ENCODE measurements around the gene UBE2O. TPM values are rescaled to one million over a fixed set of nuclear protein-coding genes. Genes with fewer than 3 reads are reported as not detected.
A peak's percentile ranks its signal among the peaks of the same experiment; 100 is the strongest.

Gene UBE2O
- total and polyA plus RNA-seq, 2 donors from 2014 or later = 5.5 to 21.3 TPM

DNA sequence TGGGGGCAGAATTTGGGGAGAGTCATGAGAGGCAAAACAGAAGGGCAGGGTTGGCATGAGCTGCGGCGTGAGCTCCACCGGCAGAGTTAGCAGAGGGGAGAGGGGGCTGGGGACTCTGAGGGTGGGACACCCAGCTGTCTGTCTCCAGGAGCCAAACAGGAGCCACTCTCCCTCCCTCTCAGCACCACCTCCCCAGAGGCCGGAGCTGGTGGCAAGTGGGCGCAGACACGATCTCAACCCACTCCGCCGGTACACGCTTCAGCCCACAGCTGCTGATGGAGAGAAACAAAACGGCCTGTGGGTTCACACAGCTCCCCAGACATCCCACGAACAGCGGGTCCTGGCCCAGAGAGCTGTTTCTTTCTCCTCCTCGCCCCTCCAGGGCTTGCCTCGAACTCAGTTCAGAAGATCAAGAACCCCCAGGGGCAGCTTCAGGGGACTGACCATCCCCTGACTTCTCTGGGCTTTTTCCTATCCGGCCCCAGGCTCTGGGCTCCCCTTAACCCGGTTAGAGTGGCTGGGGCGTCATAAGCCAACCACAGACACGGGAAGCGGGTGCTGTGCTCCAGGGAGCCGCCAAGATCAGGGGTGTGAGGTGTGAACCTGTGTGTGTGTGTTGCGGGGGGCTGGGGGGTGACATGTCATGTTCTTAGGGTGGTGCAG lies 40.7 kb upstream of the UBE2O start:
- Histone ChIP-seq H3K9ac (ENCODE audit: low read length in 3 of 3) (no peak overlapping the region), H3K4me1 (ENCODE audit: control insufficient read depth in 2 of 3, insufficient read depth in 2 of 3, low read depth in 1 of 3, low read length in 3 of 3) (peaks cover 0 to 29% (median 14%) of the 10 kb centered on the region in 3 donors), H3K36me3 (ENCODE audit: control insufficient read depth in 2 of 3, insufficient read depth in 3 of 3, low read length in 3 of 3) (no peaks in the 10 kb centered on the region), H3K27me3 (ENCODE audit: control insufficient read depth, insufficient read depth, low read length) (no peaks in the 10 kb centered on the region), H3K4me3 (ENCODE audit: low read length in 3 of 3) (peak overlapping the region in 1 of 3 donors; percentile 25), H3K27ac (ENCODE audit: low read depth in 2 of 2, low read length in 2 of 2) (peak overlapping the region in 1 of 2 donors; percentile 75), H3K9me3 (ENCODE audit: control insufficient read depth in 2 of 3, insufficient read depth in 1 of 3, low read length in 3 of 3) (no peaks in the 10 kb centered on the region)
- FAIRE-seq = no peak
- TF ChIP-seq CTCF (IDR thresholded peaks at IDR 0.05; ENCODE audit: borderline replicate concordance, extremely low read depth, insufficient read depth) = no peak
- DNase-seq = no peak
- intact Hi-C loops (cut with DNase I) = no loop called here

DNA sequence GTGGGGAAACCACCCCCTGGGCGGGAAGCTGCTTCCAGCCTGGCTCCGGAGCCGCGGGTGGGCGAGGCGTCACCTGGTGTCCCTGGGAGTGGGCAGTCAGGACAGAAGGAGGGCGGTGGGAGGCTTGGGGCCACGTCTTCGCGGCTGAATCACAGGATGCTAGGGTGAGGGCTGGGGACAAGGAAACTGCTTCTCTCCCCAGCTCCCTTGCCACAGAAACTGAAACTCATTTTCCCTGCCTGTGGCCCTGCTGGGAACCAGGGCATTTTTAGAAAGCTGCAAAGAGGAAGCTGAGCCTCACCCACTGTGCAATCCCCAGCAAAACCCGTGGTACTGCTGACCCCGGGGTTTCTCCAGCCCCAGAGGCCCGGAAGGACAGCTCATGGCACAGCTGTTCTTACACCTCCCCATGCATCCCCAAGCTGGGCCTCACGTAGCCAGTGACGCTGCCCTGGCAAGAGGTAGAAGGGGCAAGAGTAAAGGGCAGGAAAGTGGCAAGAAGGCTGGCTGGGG lies 40.1 kb upstream of the UBE2O start:
- Histone ChIP-seq H3K9ac (ENCODE audit: low read length in 3 of 3) (peak overlapping the region in 2 of 3 donors; percentile 10 to 34), H3K27me3 (ENCODE audit: control insufficient read depth, insufficient read depth, low read length) (no peaks in the 10 kb centered on the region), H3K36me3 (ENCODE audit: control insufficient read depth in 2 of 3, insufficient read depth in 3 of 3, low read length in 3 of 3) (no peaks in the 10 kb centered on the region), H3K4me1 (ENCODE audit: control insufficient read depth in 2 of 3, insufficient read depth in 2 of 3, low read depth in 1 of 3, low read length in 3 of 3) (peaks cover 0 to 24% (median 8%) of the 10 kb centered on the region in 3 donors), H3K4me3 (ENCODE audit: low read length in 3 of 3) (peak overlapping the region in 1 of 3 donors; percentile 25), H3K27ac (ENCODE audit: low read depth in 2 of 2, low read length in 2 of 2) (peak overlapping the region; percentile 51 to 75), H3K9me3 (ENCODE audit: control insufficient read depth in 2 of 3, insufficient read depth in 1 of 3, low read length in 3 of 3) (no peaks in the 10 kb centered on the region)
- intact Hi-C loops (cut with DNase I) = no loop called here
- DNase-seq (peak in 1 of 5 donors; percentile 91), FAIRE-seq (no peak)
- no peak for TF ChIP-seq CTCF (IDR thresholded peaks at IDR 0.05; ENCODE audit: borderline replicate concordance, extremely low read depth, insufficient read depth)

DNA sequence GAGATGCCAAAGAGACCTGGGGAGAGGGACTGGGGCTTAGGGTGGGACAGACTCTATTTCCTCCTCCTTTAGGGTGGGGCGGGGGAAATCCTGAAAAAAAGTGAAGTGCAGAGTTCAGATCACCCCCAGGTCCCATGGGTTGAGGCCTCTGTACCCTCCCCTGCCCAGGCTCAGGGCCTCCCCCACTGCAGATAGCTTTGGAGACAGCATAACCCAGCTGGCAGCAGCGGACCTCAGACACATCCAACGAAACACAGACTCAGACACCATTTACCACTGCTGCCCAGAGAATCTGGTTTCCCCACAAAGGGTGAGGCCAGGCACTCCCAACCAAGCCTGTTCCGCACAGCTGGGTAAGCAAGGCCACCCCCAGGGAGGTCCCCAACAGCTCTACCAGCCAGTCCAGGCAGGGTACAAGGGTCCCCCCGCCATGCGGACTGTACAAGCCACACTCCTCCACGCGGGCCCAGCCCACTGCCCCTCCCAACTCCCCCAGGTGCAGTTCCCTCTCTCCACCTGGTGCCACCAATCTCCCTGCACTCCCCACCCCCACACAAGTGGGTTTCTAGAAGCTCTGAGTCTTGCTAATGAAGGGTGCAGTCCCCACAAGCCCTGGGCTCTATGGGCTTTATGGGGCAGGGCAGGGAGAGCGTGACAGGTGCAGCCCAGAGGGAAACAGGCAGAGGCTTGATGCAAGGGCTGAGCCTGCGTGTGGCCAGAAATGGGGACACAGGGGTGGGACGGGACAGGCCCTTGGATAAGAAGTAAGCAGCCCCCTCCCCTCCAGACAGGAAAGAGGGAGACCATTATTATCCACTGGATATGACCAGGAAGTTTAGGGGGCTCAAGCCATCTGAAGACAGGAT lies 39.4 kb upstream of the UBE2O start:
- DNase-seq (peak; percentile 42 to 84 (median 59)), FAIRE-seq (no peak)
- no peaks in the 10 kb centered on the region for H3K9me3 ChIP-seq (ENCODE audit: control insufficient read depth in 2 of 3, insufficient read depth in 1 of 3, low read length in 3 of 3)
- no peaks in the 10 kb centered on the region for H3K36me3 ChIP-seq (ENCODE audit: control insufficient read depth in 2 of 3, insufficient read depth in 3 of 3, low read length in 3 of 3)
- H3K9ac ChIP-seq (ENCODE audit: low read length in 3 of 3) = peak overlapping the region in 2 of 3 donors; percentile 10 to 34
- H3K27ac ChIP-seq (ENCODE audit: low read depth in 2 of 2, low read length in 2 of 2) = peak overlapping the region; percentile 51 to 56
- intact Hi-C loops (cut with DNase I) = no loop called here
- peaks cover 0 to 17% (median 4%) of the 10 kb centered on the region in 3 donors for H3K4me1 ChIP-seq (ENCODE audit: control insufficient read depth in 2 of 3, insufficient read depth in 2 of 3, low read depth in 1 of 3, low read length in 3 of 3)
- peak overlapping the region in 1 of 3 donors; percentile 25 for H3K4me3 ChIP-seq (ENCODE audit: low read length in 3 of 3)
- no peaks in the 10 kb centered on the region for H3K27me3 ChIP-seq (ENCODE audit: control insufficient read depth, insufficient read depth, low read length)
- TF ChIP-seq CTCF (IDR thresholded peaks at IDR 0.05; ENCODE audit: borderline replicate concordance, extremely low read depth, insufficient read depth) = no peak

All from kidney (tissue), 14 donors.